Endometrial microvascular endothelial cells (primary cell): Measurements from ENCODE around the gene NUP50. TPM values are rescaled to one million over a fixed set of nuclear protein-coding genes. Genes with fewer than 3 reads are reported as not detected.

ENCODE experiments used
- total RNA-seq: library from RNA; depleted of rRNA; stranded (reverse); fragments of >200 nt; gene quantifications from one replicate; pipeline ENCODE4 v1.2.3, GENCODE V29; 2015; ENCODE audit errors: inconsistent ontology term

Gene NUP50
- total RNA-seq, 1 donor from 2014 or later = 107 TPM

Other genes with a start within 250 kb of the NUP50 start
- gene PHF21B, start 153.9 kb upstream of the NUP50 start, total RNA-seq = not detected
- 37.9 TPM for gene KIAA0930, start 77.0 kb downstream of the NUP50 start, total RNA-seq
- not detected for gene UPK3A, start 121.0 kb downstream of the NUP50 start, total RNA-seq
- 15.3 TPM for gene FAM118A, start 146.0 kb downstream of the NUP50 start, total RNA-seq
- gene SMC1B, start 249.7 kb downstream of the NUP50 start, total RNA-seq = not detected
- gene RIBC2, start 249.8 kb downstream of the NUP50 start, total RNA-seq = 7.8 TPM